DOHH2 (cell line): ENCODE results near the gene MTHFD2L.

Experiments used
- CTCF ChIP-seq: fragments of 200-600 bp; sonication (generic); IDR thresholded peaks from one replicate; pipeline ENCODE4 v1.5.1; 2014; ENCODE audit warnings: antibody characterized with exemption, mild to moderate bottlenecking, low read depth, low read length; ENCODE audit not compliant: poor library complexity, severe bottlenecking
- EZH2phosphoT487 ChIP-seq: fragments of 200-600 bp; sonication (generic); IDR thresholded peaks from 2 replicates; pipeline ENCODE4 v1.6.1; 2017; ENCODE audit warnings: borderline replicate concordance, mild to moderate bottlenecking, antibody characterized with exemption, low read length, moderate library complexity, mixed read lengths

- TF ChIP-seq CTCF (no peak), EZH2phosphoT487 (no peak)
Measured at GRCh38 chr4:74305000-74305399, 147.1 kb downstream of the MTHFD2L start.
